ENCODE measurements around the gene IL17A.

IL17A gene

DNA sequence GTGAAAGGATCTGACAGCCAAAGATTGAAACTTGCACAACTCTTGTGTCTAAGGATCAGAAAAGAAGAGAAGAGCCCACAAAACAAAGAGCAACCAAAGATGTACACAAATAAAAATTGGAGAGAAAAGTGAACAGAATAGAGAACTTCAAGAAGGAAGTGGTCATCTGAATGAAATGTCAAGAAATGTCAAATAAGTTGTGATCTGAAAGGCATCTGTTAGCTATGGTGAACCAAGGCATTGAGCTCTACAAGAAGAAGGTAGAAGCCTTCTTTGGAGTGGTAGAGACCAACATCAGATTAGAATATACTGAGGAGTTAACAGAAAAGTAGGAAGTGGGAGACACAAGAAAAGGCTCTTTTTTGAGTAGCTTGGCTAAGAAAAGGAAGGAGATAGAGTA, 29.6 kb downstream of the IL17A start:
- no peak overlapping the region for H3K4me2 ChIP-seq (ENCODE audit: low read length)

DNA sequence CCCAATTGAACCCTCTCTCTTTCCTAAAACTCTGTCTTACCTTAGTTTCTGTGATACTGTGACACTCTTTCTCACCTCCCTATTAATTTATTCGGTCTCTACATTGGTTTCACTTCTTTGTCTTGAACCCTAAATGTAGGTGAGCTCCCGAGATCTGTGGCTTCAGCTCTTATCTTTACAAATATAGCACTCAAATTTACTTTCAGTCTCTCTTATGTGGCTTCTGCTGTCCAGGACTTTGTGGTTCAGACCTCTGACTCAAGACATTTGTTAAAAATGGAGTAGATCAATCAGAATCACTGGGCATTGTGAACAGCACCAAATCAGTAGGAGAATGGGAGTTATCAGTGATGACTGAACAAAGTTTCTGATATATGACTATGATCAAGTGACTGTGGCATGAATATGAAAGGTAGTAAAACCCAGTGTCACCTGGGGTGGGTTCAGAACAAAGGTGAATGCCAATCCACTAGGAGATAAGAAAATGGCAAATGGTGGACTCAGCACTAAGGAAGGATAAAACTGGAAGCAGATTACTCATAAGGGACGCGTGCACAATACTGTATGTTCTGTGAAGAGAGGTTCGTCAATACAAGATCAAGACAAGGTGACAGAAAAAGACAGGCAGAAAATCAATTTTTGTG, 30.9 kb downstream of the IL17A start:
- no peaks in the 10 kb centered on the region for H3K27me3 ChIP-seq (ENCODE audit: insufficient read depth, low read length)
- no peaks in the 10 kb centered on the region for H3F3A ChIP-seq (ENCODE audit: insufficient read depth, low read length)
- H3K9ac ChIP-seq (ENCODE audit: low read length) = no peak overlapping the region
- H3K9me3 ChIP-seq (ENCODE audit: low read length) = no peaks in the 10 kb centered on the region
- H3K4me1 ChIP-seq (ENCODE audit: insufficient read depth, low read length, severe bottlenecking) = no peaks in the 10 kb centered on the region
- no peak overlapping the region for H3K4me3 ChIP-seq (ENCODE audit: low read depth, low read length, poor library complexity, severe bottlenecking)
- no peaks in the 10 kb centered on the region for H3K79me2 ChIP-seq (ENCODE audit: insufficient read depth, low read length)
- no peak overlapping the region for H2AFZ ChIP-seq (ENCODE audit: low read length)
- no peaks in the 10 kb centered on the region for H3K9me2 ChIP-seq (ENCODE audit: low read depth, low read length)
- H3K4me2 ChIP-seq (ENCODE audit: low read length) = no peak overlapping the region
- H3K27ac ChIP-seq (ENCODE audit: low read depth, low read length, poor library complexity, severe bottlenecking) = no peak overlapping the region
- no peak for TF ChIP-seq EZH2 (IDR thresholded peaks at IDR 0.05; ENCODE audit: borderline replicate concordance, low read length)
- TF ChIP-seq, protein P1, sequence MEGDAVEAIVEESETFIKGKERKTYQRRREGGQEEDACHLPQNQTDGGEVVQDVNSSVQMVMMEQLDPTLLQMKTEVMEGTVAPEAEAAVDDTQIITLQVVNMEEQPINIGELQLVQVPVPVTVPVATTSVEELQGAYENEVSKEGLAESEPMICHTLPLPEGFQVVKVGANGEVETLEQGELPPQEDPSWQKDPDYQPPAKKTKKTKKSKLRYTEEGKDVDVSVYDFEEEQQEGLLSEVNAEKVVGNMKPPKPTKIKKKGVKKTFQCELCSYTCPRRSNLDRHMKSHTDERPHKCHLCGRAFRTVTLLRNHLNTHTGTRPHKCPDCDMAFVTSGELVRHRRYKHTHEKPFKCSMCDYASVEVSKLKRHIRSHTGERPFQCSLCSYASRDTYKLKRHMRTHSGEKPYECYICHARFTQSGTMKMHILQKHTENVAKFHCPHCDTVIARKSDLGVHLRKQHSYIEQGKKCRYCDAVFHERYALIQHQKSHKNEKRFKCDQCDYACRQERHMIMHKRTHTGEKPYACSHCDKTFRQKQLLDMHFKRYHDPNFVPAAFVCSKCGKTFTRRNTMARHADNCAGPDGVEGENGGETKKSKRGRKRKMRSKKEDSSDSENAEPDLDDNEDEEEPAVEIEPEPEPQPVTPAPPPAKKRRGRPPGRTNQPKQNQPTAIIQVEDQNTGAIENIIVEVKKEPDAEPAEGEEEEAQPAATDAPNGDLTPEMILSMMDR (IDR thresholded peaks at IDR 0.05; ENCODE audit: low read length) = no peak
- H4K20me1 ChIP-seq (ENCODE audit: insufficient read depth, low read length) = no peaks in the 10 kb centered on the region
- no peaks in the 10 kb centered on the region for H3K36me3 ChIP-seq (ENCODE audit: insufficient read depth, low read length)

More for the DNA sequence above, 29.6 kb downstream of the IL17A start:
- Histone ChIP-seq H3K9ac (ENCODE audit: low read length) (no peak overlapping the region), H3K27ac (ENCODE audit: low read depth, low read length, poor library complexity, severe bottlenecking) (no peak overlapping the region), H2AFZ (ENCODE audit: low read length) (no peak overlapping the region), H3K4me3 (ENCODE audit: low read depth, low read length, poor library complexity, severe bottlenecking) (no peak overlapping the region), H3K27me3 (ENCODE audit: insufficient read depth, low read length) (no peaks in the 10 kb centered on the region), H3K4me1 (ENCODE audit: insufficient read depth, low read length, severe bottlenecking) (no peaks in the 10 kb centered on the region), H4K20me1 (ENCODE audit: insufficient read depth, low read length) (no peaks in the 10 kb centered on the region), H3K36me3 (ENCODE audit: insufficient read depth, low read length) (no peaks in the 10 kb centered on the region), H3K79me2 (ENCODE audit: insufficient read depth, low read length) (no peaks in the 10 kb centered on the region), H3K9me3 (ENCODE audit: low read length) (no peaks in the 10 kb centered on the region), H3K9me2 (ENCODE audit: low read depth, low read length) (no peaks in the 10 kb centered on the region), H3F3A (ENCODE audit: insufficient read depth, low read length) (no peaks in the 10 kb centered on the region)
- no peak for TF ChIP-seq EZH2 (IDR thresholded peaks at IDR 0.05; ENCODE audit: borderline replicate concordance, low read length)
- TF ChIP-seq, protein P1 (IDR thresholded peaks at IDR 0.05; ENCODE audit: low read length) = no peak

DNA sequence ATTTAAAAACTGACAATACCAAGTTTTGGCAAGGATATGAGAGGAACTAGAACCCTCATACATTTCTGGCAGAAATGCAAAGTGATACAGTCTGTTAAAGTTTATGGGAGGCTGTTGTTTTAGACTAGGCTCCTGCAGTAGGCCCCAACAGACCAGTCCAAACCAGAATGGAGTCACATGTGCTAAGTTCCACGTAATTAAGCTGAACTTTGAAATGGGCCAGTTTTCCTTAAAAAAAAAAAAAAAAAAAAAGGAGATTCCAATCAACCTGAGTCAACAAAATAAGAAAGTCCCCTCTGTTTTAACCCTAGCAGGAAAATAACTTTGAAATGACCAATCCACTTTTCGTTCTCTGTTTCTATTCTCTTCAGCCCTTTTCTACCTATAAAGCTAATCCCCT, 31.6 kb downstream of the IL17A start:
- TF ChIP-seq, protein P1 (IDR thresholded peaks at IDR 0.05; ENCODE audit: low read length) = no peak
- TF ChIP-seq EZH2 (IDR thresholded peaks at IDR 0.05; ENCODE audit: borderline replicate concordance, low read length) = no peak
- H3K4me3 ChIP-seq (ENCODE audit: low read depth, low read length, poor library complexity, severe bottlenecking) = no peak overlapping the region
- H3K9ac ChIP-seq (ENCODE audit: low read length) = no peak overlapping the region
- no peak overlapping the region for H3K4me2 ChIP-seq (ENCODE audit: low read length)
- H3F3A ChIP-seq (ENCODE audit: insufficient read depth, low read length) = no peaks in the 10 kb centered on the region
- no peaks in the 10 kb centered on the region for H4K20me1 ChIP-seq (ENCODE audit: insufficient read depth, low read length)
- no peak overlapping the region for H3K27ac ChIP-seq (ENCODE audit: low read depth, low read length, poor library complexity, severe bottlenecking)
- H3K9me3 ChIP-seq (ENCODE audit: low read length) = no peaks in the 10 kb centered on the region
- no peaks in the 10 kb centered on the region for H3K79me2 ChIP-seq (ENCODE audit: insufficient read depth, low read length)
- H3K9me2 ChIP-seq (ENCODE audit: low read depth, low read length) = no peaks in the 10 kb centered on the region
- H3K27me3 ChIP-seq (ENCODE audit: insufficient read depth, low read length) = no peaks in the 10 kb centered on the region
- H2AFZ ChIP-seq (ENCODE audit: low read length) = no peak overlapping the region
- H3K36me3 ChIP-seq (ENCODE audit: insufficient read depth, low read length) = no peaks in the 10 kb centered on the region
- H3K4me1 ChIP-seq (ENCODE audit: insufficient read depth, low read length, severe bottlenecking) = no peaks in the 10 kb centered on the region

Data from OCI-LY1 (cell line).